ACC112 (cell line): ENCODE data around the gene MAPK8IP3.
"Not testable (repeated sequence)": the region's sequence is repeated elsewhere in the genome, so short reads cannot be mapped to it uniquely, and the experiment has no call there.

Source experiments
- H2AFZ ChIP-seq: fragments of 200-600 bp; sonication (generic); one replicate; pipeline ENCODE4 v1.6.0; 2017; ENCODE audit warnings: antibody characterized with exemption, low read length; ENCODE audit not compliant: unreplicated experiment
- H3K27ac ChIP-seq: fragments of 200-600 bp; sonication (generic); 2 replicates; pipeline ENCODE4 v1.5.1; 2014; ENCODE audit warnings: low read depth, mild to moderate bottlenecking, antibody characterized with exemption, low read length, moderate library complexity
- H3K27me3 ChIP-seq: fragments of 200-600 bp; sonication (generic); 2 replicates; pipeline ENCODE4 v1.6.1; 2014; ENCODE audit warnings: mild to moderate bottlenecking, antibody characterized with exemption, low read length, moderate library complexity, mixed read lengths; ENCODE audit not compliant: insufficient read depth
- H3K36me3 ChIP-seq: fragments of 200-600 bp; sonication (generic); 2 replicates; pipeline ENCODE4 v1.6.1; 2016; ENCODE audit warnings: mild to moderate bottlenecking, antibody characterized with exemption, low read length, moderate library complexity, mixed read lengths; ENCODE audit not compliant: insufficient read depth
- H3K4me1 ChIP-seq: fragments of 200-600 bp; sonication (generic); one replicate; pipeline ENCODE4 v1.6.1; 2016; ENCODE audit warnings: low read length, mixed read lengths; ENCODE audit not compliant: insufficient read depth, unreplicated experiment, control insufficient read depth
- H3K4me3 ChIP-seq: fragments of 200-600 bp; sonication (generic); 2 replicates; pipeline ENCODE4 v1.5.1; 2014; ENCODE audit warnings: mild to moderate bottlenecking, low read depth, low read length
- H3K79me2 ChIP-seq: fragments of 200-600 bp; sonication (generic); one replicate; pipeline ENCODE4 v1.6.0; 2016; ENCODE audit warnings: low read length; ENCODE audit not compliant: control insufficient read depth, unreplicated experiment, insufficient read depth

The MAPK8IP3 gene

GRCh38 chr16:1696863-1697262 is 9.1 kb upstream of the MAPK8IP3 start:
- peaks cover 7% of the 10 kb centered on the region for H3K4me1 ChIP-seq
- H3K4me3 ChIP-seq: no peak overlapping the region
- no peaks in the 10 kb centered on the region for H3K27me3 ChIP-seq
- H2AFZ ChIP-seq: no peak overlapping the region
- peaks cover 56% of the 10 kb centered on the region for H3K36me3 ChIP-seq
- H3K27ac ChIP-seq: no peak overlapping the region
- H3K79me2 ChIP-seq: peaks cover 27% of the 10 kb centered on the region

DNA sequence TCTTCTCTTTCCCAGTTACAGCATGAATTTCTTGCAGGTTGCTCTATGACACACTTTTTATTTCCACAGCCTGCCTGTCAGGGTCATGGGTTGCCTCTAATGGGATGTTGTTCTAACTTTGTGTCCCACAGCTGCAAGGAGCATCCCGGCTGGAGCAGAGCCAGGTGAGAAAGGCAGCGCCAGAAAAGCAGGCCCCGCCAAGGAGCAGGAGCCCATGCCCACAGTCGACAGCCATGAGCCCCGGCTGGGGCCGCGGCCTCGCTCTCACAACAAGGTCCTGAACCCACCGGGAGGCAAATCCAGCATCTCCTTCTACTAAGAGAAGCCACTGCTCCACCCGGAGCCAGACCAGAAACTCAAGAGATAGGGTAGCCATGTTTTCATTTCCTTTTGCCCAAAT is 7.3 kb upstream of the MAPK8IP3 start:
- Histone ChIP-seq H3K4me3 (no peak overlapping the region), H3K36me3 (peaks cover 40% of the 10 kb centered on the region)

DNA sequence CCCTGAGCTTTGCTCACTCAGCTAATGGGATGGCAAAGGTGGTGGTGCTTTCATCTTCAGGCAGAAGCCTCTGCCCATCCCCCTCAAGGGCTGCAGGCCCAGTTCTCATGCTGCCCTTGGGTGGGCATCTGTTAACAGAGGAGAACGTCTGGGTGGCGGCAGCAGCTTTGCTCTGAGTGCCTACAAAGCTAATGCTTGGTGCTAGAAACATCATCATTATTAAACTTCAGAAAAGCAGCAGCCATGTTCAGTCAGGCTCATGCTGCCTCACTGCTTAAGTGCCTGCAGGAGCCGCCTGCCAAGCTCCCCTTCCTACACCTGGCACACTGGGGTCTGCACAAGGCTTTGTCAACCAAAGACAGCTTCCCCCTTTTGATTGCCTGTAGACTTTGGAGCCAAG is 5.7 kb upstream of the MAPK8IP3 start:
- Histone ChIP-seq H3K36me3 (peaks cover 28% of the 10 kb centered on the region; the same call in 1 of the 2 replicates), H3K4me1 (peaks cover 5% of the 10 kb centered on the region), H3K27me3 (no peaks in the 10 kb centered on the region), H3K4me3 (no peak overlapping the region), H3K79me2 (peaks cover 8% of the 10 kb centered on the region), H3K27ac (no peak overlapping the region), H2AFZ (no peak overlapping the region)

More for the DNA sequence above, 7.3 kb upstream of the MAPK8IP3 start:
- H2AFZ ChIP-seq: no peak overlapping the region
- H3K27ac ChIP-seq: no peak overlapping the region
- no peaks in the 10 kb centered on the region for H3K4me1 ChIP-seq
- H3K79me2 ChIP-seq: peaks cover 10% of the 10 kb centered on the region
- no peaks in the 10 kb centered on the region for H3K27me3 ChIP-seq

DNA sequence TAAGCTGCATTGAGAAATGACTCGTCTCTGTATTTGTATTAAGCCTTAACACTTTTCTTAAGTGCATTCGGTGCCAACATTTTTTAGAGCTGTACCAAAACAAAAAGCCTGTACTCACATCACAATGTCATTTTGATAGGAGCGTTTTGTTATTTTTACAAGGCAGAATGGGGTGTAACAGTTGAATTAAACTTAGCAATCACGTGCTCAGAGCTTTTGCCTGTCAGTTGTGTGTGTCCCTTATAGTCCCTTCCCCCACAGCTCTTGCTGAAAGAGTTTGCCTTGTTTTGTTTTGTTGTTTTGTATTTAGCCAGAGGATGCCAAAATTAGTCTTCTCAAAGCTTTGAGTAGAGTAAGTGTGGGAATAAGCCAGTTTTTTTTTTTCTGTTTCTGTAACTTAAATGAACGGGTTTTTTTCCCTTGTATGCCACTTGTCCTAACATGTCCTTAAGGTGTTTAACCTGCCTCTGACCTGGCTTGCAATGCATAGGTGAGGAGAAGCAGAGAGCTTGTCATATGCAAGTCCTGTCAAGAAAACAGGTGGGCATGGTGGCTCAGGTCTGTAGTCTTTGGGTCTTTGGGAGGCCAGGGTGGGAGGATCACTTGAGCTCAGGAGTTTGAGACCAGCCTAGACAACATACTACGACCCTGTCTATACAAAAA is 4.6 kb upstream of the MAPK8IP3 start:
- H3K79me2 ChIP-seq: peaks cover 11% of the 10 kb centered on the region
- no peak overlapping the region for H2AFZ ChIP-seq
- H3K27me3 ChIP-seq: no peaks in the 10 kb centered on the region
- peaks cover 28% of the 10 kb centered on the region; the same call in 1 of the 2 replicates for H3K36me3 ChIP-seq
- peaks cover 5% of the 10 kb centered on the region for H3K4me1 ChIP-seq
- no peak overlapping the region for H3K27ac ChIP-seq
- H3K4me3 ChIP-seq: no peak overlapping the region

DNA sequence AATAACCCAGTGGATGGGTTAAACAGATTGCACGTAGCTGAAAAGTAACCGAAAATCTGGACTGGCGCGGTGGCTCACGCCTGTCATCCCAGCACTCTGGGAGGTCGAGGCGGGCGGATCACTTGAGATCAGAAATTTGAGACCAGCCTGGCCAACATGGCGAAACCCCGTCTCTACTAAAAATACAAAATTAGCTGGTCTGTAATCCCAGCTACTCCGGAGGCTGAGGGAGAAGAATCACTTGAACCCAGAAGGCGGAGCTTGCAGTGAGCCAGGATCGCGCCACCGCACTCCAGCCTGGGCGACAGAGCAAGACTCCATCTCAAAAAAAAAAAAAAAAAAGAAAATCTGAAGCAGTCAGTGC is 689 bp upstream of the MAPK8IP3 start:
- not testable (repeated sequence) for H3K36me3 ChIP-seq, H3K27me3 ChIP-seq
- Histone ChIP-seq H3K4me3 (peak overlapping the region; percentile 93), H3K79me2 (peaks cover 49% of the 10 kb centered on the region), H3K4me1 (peaks cover 28% of the 10 kb centered on the region), H3K27ac (peak overlapping the region; percentile 76), H2AFZ (peak overlapping the region; percentile 3)

GRCh38 chr16:1706386-1707192 is 594 bp downstream of the MAPK8IP3 start:
- H3K4me3 ChIP-seq: peak overlapping the region; percentile 93
- H3K36me3 ChIP-seq: 0 out of 2 replicates have a peak, but pooled peaks cover under 1% of the 10 kb centered on the region
- peak overlapping the region; percentile 91 for H2AFZ ChIP-seq
- H3K4me1 ChIP-seq: peaks cover 28% of the 10 kb centered on the region
- peak overlapping the region; percentile 76 for H3K27ac ChIP-seq
- no peaks in the 10 kb centered on the region for H3K27me3 ChIP-seq
- peaks cover 62% of the 10 kb centered on the region for H3K79me2 ChIP-seq

DNA sequence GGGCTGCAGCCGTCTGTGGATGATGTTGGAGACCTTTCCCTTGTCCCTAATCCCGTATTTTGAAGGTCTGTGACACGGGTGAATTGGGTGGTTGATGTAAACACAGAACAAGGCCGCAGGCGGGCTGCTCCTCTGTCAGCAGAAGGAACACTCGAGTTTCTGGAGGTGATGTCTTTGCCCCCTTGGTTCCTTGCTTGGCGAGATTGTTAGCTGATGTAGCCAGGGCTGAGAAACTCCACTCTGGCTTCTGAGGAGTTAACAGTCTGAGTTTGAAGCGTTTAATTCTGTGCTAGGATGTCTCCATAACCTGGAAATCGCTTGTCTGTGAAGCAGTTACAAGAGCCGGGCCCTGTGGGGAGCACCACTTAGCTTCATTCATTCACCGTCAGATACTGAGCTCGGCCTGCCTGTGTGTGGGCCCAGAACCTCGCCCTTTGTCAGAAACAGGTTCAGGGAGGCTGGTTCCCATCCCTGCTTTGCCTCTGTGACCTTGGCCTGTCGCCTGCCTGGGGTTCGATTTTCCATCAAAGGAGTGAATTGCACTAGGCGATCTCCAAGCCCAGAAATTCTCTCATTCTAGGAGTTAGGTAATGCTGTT is 1.3 kb downstream of the MAPK8IP3 start:
- Histone ChIP-seq H3K4me3 (peak overlapping the region; percentile 93), H3K27ac (peak overlapping the region; percentile 4), H3K79me2 (peaks cover 65% of the 10 kb centered on the region), H2AFZ (no peak overlapping the region), H3K4me1 (peaks cover 28% of the 10 kb centered on the region), H3K27me3 (no peaks in the 10 kb centered on the region), H3K36me3 (no peaks in the 10 kb centered on the region)

GRCh38 chr16:1708083-1708767 is 2.2 kb downstream of the MAPK8IP3 start:
- Histone ChIP-seq H3K36me3 (no peaks in the 10 kb centered on the region), H3K79me2 (peaks cover 74% of the 10 kb centered on the region), H3K4me1 (peaks cover 28% of the 10 kb centered on the region), H3K27ac (no peak overlapping the region), H3K27me3 (no peaks in the 10 kb centered on the region), H2AFZ (no peak overlapping the region), H3K4me3 (peak overlapping the region; percentile 93)

- Histone ChIP-seq H3K79me2 (peaks cover 80% of the 10 kb centered on the region), H3K27me3 (no peaks in the 10 kb centered on the region), H3K4me3 (peak overlapping the region; percentile 93), H3K27ac (no peak overlapping the region), H3K4me1 (peaks cover 28% of the 10 kb centered on the region), H2AFZ (no peak overlapping the region), H3K36me3 (no peaks in the 10 kb centered on the region)
These were observed 2.8 kb downstream of the MAPK8IP3 start for GRCh38 chr16:1708768-1709180.

DNA sequence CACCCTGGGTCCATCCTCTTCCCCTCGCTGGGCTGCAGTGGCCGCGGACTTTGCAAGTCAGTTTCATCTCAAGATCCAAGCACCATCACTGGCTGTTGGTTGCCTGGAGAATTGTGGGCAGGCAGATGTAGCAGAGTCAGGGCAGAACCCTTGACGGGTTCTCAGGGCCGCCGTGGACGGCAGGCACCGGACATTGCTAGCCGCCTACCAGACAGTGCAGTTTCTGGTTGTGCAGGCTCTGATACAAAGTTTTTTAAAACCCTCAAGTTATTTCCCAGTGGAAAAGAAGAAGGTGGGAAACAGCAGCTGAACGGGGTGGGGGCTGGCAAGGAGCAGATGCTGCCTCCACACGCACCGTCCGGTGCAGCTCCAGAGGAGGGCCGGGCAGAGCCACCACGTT is 3.4 kb downstream of the MAPK8IP3 start:
- no peak overlapping the region for H3K4me3 ChIP-seq
- no peaks in the 10 kb centered on the region for H3K27me3 ChIP-seq
- H3K36me3 ChIP-seq: no peaks in the 10 kb centered on the region
- H2AFZ ChIP-seq: no peak overlapping the region
- no peak overlapping the region for H3K27ac ChIP-seq
- H3K4me1 ChIP-seq: peaks cover 27% of the 10 kb centered on the region
- peaks cover 82% of the 10 kb centered on the region for H3K79me2 ChIP-seq
